ENCODE results near the gene SLC16A7. TPM values are rescaled to one million over a fixed set of nuclear protein-coding genes. Genes with fewer than 3 reads are reported as not detected.

The SLC16A7 gene
- total and polyA plus RNA-seq, 10 of the 15 experiments (the other 5 are each of a cell fraction or from before 2014, with no cell fraction given) = 1.5 to 12.9 (median 6.7) TPM

DNA sequence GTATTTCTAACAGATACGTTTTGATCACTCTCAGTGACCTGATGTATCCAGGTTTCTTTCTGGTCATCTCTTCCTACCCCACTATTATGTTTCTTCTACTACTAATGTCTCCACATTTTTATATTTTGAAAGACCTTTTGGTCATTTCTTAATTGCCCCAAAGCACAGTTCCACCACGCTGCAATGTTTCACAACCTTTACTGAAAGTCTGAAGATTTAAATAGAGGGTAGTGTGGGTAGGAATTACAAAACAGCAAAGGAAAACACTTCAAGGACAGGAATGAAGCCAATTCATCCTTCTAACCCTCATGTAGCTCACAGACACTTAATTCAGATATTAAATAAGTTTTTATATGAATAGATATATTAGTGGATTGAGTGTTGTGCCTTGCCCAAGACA is 36.1 kb upstream of the SLC16A7 start:
- no peak overlapping the region for H3K27ac ChIP-seq (ENCODE audit: control insufficient read depth, insufficient read depth)
- no peak overlapping the region for H3K4me3 ChIP-seq
- H3K36me3 ChIP-seq (ENCODE audit: control insufficient read depth in 2 of 2, insufficient read depth in 2 of 2, low read length in 1 of 2) = no peaks in the 10 kb centered on the region
- H3K79me2 ChIP-seq (ENCODE audit: control insufficient read depth, insufficient read depth, low read length) = no peaks in the 10 kb centered on the region
- WGBS (ENCODE audit: insufficient coverage, insufficient replicate concordance, low lambda C conversion rate, missing lambda C conversion rate) = 20% methylated on average over 2 of the region's 2 CpGs
- H4K20me1 ChIP-seq (ENCODE audit: control insufficient read depth, insufficient read depth) = no peaks in the 10 kb centered on the region
- intact Hi-C loops (cut with micrococcal nuclease; ENCODE audit: unreplicated experiment) (no loop called here), in situ Hi-C loops (cut with MboI) (no loop called here)
- DNase-seq (ENCODE audit: low read depth, low spot score) = no peak
- no peak overlapping the region for H3K9ac ChIP-seq (ENCODE audit: control insufficient read depth, insufficient read depth, low read length)
- no peak for TF ChIP-seq CHD2 (IDR thresholded peaks at IDR 0.05; ENCODE audit: borderline replicate concordance, low read depth, low read length)
- TF ChIP-seq, protein P1, sequence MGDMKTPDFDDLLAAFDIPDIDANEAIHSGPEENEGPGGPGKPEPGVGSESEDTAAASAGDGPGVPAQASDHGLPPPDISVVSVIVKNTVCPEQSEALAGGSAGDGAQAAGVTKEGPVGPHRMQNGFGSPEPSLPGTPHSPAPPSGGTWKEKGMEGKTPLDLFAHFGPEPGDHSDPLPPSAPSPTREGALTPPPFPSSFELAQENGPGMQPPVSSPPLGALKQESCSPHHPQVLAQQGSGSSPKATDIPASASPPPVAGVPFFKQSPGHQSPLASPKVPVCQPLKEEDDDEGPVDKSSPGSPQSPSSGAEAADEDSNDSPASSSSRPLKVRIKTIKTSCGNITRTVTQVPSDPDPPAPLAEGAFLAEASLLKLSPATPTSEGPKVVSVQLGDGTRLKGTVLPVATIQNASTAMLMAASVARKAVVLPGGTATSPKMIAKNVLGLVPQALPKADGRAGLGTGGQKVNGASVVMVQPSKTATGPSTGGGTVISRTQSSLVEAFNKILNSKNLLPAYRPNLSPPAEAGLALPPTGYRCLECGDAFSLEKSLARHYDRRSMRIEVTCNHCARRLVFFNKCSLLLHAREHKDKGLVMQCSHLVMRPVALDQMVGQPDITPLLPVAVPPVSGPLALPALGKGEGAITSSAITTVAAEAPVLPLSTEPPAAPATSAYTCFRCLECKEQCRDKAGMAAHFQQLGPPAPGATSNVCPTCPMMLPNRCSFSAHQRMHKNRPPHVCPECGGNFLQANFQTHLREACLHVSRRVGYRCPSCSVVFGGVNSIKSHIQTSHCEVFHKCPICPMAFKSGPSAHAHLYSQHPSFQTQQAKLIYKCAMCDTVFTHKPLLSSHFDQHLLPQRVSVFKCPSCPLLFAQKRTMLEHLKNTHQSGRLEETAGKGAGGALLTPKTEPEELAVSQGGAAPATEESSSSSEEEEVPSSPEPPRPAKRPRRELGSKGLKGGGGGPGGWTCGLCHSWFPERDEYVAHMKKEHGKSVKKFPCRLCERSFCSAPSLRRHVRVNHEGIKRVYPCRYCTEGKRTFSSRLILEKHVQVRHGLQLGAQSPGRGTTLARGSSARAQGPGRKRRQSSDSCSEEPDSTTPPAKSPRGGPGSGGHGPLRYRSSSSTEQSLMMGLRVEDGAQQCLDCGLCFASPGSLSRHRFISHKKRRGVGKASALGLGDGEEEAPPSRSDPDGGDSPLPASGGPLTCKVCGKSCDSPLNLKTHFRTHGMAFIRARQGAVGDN (IDR thresholded peaks at IDR 0.05) = no peak
- TF ChIP-seq WRNIP1 (IDR thresholded peaks at IDR 0.05; ENCODE audit: borderline replicate concordance, low read depth, low read length) = no peak
- ATAC-seq = no peak
- ChIA-PET POLR2A (no interaction called here), SMC1A (ENCODE audit: uncharacterized antibody, unreplicated experiment) (no interaction called here), RAD21 (ENCODE audit: unreplicated experiment) (no interaction called here), CTCF (no interaction called here)
- no peak overlapping the region for H3K4me2 ChIP-seq (ENCODE audit: control insufficient read depth, insufficient read depth)
- H3K27me3 ChIP-seq (replicated peaks in 1 of 2; ENCODE audit: control insufficient read depth in 2 of 2, insufficient read depth in 2 of 2, low read length in 1 of 2) = no peaks in the 10 kb centered on the region
- no peak for FAIRE-seq
- no TSS peak for BruUV-seq (replicated peaks)
- no peak overlapping the region for H2AFZ ChIP-seq (ENCODE audit: control insufficient read depth, low read depth, low read length)
- H3K9me3 ChIP-seq (replicated peaks; ENCODE audit: control insufficient read depth, insufficient read depth, low read length) = no peaks in the 10 kb centered on the region
- no peaks in the 10 kb centered on the region for H3K4me1 ChIP-seq (ENCODE audit: control insufficient read depth, insufficient read depth, low read length)

DNA sequence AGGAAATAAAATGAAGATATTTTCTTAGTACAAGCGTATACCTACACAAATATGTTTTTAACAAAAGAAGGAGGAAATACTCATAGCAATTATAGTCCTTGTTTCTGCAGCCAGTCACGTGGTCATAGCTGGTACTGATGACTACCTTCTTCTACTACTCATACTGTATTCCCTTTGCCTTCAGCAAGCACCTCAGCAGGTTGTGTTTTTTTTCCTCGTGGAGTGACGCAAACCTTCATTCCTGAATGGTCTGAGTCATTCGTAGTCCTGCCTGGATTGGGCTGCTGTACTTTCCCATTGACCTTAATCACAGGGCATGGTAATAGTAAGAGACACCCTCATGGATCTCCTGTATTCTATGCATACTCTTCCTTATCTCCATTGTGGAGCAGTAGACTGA is 25.7 kb upstream of the SLC16A7 start:
- BruUV-seq (replicated peaks) = no TSS peak
- in situ Hi-C loops (cut with MboI) (no loop called here), intact Hi-C loops (cut with micrococcal nuclease; ENCODE audit: unreplicated experiment) (no loop called here)
- H3K9ac ChIP-seq (ENCODE audit: control insufficient read depth, insufficient read depth, low read length) = no peak overlapping the region
- no peak overlapping the region for H3K4me2 ChIP-seq (ENCODE audit: control insufficient read depth, insufficient read depth)
- no peak overlapping the region for H3K4me3 ChIP-seq
- no peaks in the 10 kb centered on the region for H3K27me3 ChIP-seq (replicated peaks in 1 of 2; ENCODE audit: control insufficient read depth in 2 of 2, insufficient read depth in 2 of 2, low read length in 1 of 2)
- no peaks in the 10 kb centered on the region for H3K79me2 ChIP-seq (ENCODE audit: control insufficient read depth, insufficient read depth, low read length)
- ChIA-PET CTCF (no interaction called here), POLR2A (no interaction called here), SMC1A (ENCODE audit: uncharacterized antibody, unreplicated experiment) (no interaction called here), RAD21 (ENCODE audit: unreplicated experiment) (no interaction called here)
- ATAC-seq (no peak), FAIRE-seq (no peak), DNase-seq (ENCODE audit: low read depth, low spot score) (no peak)
- H3K4me1 ChIP-seq (ENCODE audit: control insufficient read depth, insufficient read depth, low read length) = no peaks in the 10 kb centered on the region
- no peaks in the 10 kb centered on the region for H4K20me1 ChIP-seq (ENCODE audit: control insufficient read depth, insufficient read depth)
- H3K27ac ChIP-seq (ENCODE audit: control insufficient read depth, insufficient read depth) = no peak overlapping the region
- WGBS (ENCODE audit: insufficient coverage, insufficient replicate concordance, low lambda C conversion rate, missing lambda C conversion rate) = 62% methylated on average over 5 of the region's 5 CpGs
- H2AFZ ChIP-seq (ENCODE audit: control insufficient read depth, low read depth, low read length) = no peak overlapping the region
- no peaks in the 10 kb centered on the region for H3K36me3 ChIP-seq (ENCODE audit: control insufficient read depth in 2 of 2, insufficient read depth in 2 of 2, low read length in 1 of 2)
- H3K9me3 ChIP-seq (replicated peaks; ENCODE audit: control insufficient read depth, insufficient read depth, low read length) = no peaks in the 10 kb centered on the region
- TF ChIP-seq, protein P2, sequence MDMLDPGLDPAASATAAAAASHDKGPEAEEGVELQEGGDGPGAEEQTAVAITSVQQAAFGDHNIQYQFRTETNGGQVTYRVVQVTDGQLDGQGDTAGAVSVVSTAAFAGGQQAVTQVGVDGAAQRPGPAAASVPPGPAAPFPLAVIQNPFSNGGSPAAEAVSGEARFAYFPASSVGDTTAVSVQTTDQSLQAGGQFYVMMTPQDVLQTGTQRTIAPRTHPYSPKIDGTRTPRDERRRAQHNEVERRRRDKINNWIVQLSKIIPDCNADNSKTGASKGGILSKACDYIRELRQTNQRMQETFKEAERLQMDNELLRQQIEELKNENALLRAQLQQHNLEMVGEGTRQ (IDR thresholded peaks at IDR 0.05; ENCODE audit: borderline replicate concordance, low read depth, low read length) = no peak
- TF ChIP-seq ZBED1 (IDR thresholded peaks at IDR 0.05; ENCODE audit: borderline replicate concordance) = no peak
- no peak for TF ChIP-seq ETV6 (conservative IDR thresholded peaks at IDR 0.05 in 1 of 2, IDR thresholded peaks at IDR 0.05 in 1 of 2; ENCODE audit: borderline replicate concordance in 1 of 2, low read depth in 1 of 2)
